Measurements from ENCODE around the gene SLFNL1.

The SLFNL1 gene

DNA sequence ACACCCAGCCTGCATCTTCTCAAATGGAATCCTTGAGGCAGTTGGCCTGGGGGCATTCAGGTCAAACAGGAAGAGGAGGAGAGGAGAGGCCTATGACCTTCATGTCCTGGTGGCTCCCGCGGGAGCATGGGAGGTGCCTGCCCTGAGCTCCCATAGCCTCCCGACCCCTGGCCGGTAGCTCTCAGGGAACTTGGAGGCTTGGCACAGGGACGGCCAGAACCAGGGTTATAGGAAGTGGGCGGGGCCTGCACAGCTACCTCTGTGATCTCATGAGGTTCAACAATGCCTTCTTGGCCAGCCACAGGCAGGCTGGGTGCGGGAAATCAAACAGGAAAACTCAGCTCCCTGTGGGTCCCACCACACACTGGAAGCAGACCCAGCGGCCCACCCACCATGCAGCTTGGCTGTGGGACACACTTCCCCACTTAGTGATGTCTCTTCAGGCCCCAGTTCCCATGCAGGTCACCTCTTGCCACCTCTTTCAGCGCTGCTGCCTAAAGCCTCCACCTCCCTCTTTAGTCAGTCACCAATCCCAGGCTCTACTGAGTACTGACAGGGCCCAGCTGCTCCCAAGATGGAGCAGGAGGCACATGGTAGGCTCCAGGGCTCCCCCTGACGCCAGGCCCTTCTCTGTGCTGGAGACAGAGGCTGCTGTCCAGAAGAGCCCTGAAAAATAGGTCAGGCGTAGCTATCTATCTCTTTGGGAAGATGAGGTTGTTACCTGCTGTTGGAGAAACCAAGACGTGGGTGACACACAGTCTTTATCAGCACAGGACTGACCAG, at the start of gene SLFNL1:
TSS of gene SLFNL1 (minus strand) at position 200 of the 783 bp plus-strand sequence. CDS start 1,065 bp downstream, outside the sequence.
- no peak for DNase-seq (ENCODE audit: low read depth)

DNA sequence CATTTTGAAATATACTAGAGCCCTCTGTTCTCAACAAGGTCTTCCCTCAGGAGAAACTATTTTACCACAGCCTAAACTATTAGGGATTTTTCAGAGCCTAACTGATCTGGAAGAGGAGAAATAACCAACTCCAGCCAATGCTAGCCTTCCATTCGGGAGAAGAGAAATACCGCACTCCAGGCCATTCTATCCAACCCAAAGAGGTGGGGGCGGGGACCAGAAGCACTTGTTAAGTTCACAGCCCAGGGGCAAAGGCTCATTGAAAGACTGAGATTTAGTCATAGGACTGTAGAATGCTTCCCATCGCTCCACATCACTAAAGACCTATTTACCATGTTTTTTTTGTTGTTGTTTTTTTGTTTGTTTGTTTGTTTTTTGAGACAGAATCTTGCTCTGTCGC, 35.4 kb upstream of the SLFNL1 start:
- no peak for DNase-seq (ENCODE audit: low read depth)

DNA sequence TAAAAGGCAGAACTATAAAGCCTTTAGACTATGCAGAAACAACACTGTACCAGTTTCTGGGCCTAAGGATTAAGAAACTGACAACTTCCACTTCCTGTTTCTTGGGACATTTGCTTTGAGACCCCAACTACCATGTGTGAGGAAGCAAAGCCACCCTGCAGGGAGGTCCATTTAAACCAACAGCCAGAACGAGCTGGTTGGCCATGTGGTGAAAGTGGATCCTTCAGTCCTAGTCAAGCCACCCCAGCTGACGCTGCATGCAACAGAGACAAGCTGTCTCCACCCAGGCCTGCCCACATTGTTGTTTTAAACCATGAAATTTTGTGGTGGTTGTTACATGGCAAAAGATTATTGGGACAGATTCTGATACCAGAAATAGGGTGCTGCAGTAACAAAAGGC, 31.8 kb upstream of the SLFNL1 start:
- no peak for DNase-seq (ENCODE audit: low read depth)

DNA sequence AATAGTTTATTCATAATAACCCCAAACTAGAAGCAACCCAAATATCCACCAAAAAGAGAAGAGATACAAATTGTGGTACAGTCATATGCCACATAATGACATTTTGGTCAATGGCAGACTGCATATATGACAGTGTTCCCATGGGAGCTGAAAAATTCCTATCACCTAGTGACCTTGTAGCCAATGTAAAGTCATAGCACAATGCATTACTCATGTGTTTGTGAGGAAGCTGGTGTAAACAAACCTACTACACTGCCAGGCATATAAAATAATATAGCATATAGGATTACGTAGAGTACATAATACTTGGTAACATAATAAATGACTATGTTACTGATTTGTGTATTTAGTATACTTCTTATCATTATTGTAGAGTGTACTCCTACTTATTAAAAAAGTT, 29.5 kb upstream of the SLFNL1 start:
- no peak for DNase-seq (ENCODE audit: low read depth)

DNA sequence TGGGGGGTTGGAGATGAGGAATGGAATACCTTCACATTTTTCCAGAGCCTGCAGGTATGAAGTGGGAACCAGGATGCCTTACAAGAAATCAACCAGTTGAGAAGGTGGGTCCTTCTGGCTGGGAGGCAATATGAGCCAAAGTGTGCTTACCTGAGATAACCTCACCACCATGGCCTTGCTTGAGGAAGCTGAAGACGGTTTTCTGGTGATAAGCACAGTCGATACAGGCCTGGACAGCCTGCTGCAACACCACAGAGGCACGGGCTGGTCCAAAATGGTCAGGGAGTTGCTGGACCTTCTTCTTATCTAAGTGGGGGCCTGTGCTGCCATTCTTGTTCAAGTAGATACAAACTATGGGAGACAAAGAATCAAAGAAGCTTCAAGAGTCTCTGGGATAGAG, 27.0 kb upstream of the SLFNL1 start:
- no peak for DNase-seq (ENCODE audit: low read depth)

DNA sequence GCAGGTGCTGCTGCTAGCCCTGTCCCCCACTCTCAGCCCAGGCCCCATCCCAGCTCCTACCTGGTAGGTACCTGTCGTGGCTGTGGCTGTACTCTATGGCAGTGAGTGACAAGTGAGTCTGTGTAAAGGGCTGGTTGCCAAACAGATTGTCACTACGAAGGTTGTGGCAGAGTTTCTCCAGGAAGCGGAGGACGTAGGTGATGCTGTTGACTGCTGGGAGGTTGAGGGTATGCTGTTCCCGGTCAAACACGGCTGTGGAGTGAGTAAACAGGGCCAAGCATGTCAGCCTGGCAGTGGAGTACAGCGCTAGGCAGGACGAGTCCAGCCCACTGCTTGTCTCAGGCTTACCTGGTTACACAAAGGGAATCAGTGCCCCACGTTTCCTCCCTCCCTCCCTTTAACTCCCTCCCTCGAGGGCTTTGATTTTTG, 24.8 kb upstream of the SLFNL1 start:
- no peak for DNase-seq (ENCODE audit: low read depth)

DNA sequence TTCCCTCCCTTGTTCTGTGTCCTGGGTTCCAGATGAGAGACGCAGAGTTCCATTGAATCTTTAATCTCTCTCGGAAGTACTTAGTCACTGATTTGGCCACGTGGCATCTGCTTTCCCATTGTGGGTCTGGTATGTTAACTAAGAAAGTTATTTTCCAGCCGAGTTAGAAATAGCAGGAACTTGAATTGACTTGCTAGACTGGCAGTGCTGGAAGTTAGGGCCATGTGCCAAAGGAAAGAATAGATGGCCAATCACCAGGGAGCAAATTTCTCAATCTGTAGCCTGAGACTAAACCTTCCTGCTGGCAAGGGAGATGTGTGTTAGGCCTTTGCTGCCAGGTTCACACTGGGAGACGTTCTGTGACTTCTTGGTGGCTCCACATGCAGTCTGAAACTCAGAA, 24.2 kb upstream of the SLFNL1 start:
- peak; percentile 32 for DNase-seq (ENCODE audit: low read depth)

DNA sequence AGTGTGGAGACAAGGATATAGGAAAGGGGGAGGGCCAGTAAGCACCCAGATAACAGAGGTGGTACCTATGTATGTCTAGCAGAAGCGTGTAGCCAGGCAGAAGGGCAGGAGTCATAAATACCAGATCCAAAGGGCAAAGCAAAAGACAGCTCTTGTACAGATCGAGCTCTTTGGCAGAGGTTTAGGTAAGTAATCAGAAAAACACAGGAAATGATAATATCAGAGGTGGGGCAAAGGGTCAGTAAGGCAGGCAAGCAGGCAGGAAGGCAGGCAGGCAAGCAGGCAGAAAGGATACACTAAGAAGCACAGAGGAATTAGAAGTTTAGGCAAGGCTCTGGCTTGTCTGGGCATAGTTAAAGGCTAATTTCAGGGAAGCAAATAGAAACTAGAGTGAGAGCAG, 22.7 kb upstream of the SLFNL1 start:
- no peak for DNase-seq (ENCODE audit: low read depth)

DNA sequence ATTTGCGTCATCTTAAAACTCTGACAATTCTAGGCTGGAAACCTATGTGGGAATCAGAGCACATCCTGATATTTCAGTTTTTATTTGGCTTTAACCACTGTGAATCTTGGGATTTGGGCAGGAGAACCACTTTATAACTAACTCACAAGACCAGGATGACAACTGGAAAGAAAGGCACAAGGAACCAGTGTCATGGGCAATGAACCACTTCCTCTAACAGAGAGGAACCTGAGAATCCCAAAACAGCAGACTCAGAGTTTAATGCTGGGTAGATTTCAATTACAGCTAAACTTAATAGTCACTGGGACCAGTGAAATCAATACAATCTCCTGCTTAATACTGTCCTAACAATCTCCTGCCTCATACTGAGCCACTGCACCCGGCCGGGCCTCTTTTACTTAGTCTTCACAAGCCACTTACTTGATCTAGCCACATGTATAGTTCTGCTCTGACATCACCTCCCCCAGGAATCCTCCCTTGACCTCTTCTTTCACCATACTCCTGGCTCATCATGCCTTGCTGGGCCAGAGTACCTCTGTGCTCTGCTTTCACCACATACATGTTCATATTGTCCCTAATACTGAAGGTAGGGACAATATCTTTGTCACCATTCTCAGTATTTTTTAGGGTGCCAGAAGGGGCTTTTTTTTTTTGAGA, 20.2 kb upstream of the SLFNL1 start:
- DNase-seq (ENCODE audit: low read depth): no peak

DNA sequence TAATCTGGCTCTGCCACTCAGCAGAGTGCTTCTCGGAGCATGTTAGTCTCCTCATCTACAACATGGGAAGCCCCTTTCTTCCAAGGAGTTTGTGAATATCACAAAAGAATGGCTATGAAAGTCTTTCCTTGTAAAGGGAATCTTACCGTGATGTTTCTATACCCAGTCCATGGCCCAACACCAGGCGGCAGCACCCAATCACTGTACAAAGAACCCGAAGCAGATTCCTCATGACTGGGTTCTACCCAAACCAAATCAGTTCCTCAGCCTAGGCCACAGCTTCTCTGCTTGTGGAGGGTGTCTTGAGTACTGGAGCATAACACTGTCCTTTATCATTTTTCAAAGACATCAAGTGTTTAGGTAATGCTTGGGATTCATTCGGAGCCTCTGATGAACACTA, 16.6 kb upstream of the SLFNL1 start:
- no peak for DNase-seq (ENCODE audit: low read depth)

DNA sequence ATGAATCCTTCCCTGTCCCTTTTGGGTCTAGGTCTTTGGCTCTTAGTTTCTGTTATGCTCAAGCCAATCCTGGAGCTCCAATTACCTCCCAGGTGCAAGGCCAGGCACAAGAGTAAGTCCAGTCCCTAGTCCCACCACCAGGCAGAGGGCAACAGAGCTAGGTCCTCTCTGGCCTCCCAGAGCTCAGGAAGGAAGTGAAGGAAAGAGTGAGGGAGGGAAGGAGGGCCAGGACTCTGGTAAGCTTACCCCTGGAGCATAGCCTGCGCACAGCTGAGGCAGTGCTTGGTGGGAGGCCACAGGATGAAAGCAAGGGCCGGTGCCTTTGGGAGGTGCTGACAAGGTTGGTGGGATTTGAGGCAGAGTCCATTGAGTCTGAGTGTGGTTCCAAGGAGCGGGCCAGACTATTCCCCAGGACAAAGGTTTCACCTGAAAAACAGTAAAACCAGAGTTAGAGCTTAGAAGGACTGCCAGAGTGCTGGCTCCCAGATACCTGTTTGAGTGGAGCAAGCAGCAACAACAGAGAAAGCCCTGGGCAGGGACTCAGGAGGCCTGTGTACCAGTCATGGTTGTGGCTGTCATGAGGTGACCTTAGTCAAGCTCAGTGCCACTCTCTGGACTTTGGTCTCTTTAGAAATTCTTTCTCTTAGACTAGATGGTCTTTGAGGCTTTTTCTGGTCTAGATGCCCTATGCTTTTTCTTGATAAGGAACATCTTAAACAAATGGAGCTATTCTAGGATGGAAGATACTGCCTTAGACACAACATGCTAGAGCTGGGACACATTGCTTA, 15.8 kb upstream of the SLFNL1 start:
- DNase-seq (ENCODE audit: low read depth): no peak

DNA sequence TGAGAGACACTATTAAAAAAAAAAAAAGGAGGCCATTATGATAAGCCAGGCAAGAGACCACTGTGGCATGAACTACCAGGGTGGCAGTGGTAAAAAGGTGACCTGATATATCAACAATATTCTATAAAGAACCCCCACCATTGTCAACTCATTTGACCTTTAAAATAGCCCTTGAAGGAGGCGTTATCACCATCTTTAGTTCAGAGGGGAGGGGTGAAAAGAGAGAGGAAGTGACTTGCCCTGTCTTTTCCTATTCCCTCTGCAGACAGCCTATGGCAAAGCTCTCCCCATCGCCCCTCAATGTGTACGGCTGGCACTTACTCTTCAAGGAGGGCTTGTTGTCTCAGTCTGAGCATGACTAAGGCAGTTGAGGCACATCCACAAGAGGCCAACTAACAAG, 11.7 kb upstream of the SLFNL1 start:
- no peak for DNase-seq (ENCODE audit: low read depth)

DNA sequence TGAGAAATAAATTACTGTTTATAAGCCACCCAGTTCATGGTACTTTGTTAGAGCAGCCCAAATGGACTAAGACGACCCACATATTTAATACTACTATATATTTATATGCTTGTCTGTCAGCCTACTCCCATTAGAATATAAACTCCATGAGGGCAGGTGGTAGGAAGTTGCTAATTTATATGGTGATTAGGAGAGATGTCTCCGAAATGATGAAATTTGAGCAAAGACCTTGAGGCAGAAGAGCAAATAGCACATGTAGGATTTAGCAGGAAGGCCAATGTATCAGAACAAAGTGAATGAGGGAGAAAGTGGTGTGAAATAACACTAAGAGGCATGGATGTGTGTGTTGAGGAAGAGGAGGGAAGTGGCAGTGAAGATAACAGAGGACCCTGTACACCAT, 10.6 kb upstream of the SLFNL1 start:
- no peak for DNase-seq (ENCODE audit: low read depth)

DNA sequence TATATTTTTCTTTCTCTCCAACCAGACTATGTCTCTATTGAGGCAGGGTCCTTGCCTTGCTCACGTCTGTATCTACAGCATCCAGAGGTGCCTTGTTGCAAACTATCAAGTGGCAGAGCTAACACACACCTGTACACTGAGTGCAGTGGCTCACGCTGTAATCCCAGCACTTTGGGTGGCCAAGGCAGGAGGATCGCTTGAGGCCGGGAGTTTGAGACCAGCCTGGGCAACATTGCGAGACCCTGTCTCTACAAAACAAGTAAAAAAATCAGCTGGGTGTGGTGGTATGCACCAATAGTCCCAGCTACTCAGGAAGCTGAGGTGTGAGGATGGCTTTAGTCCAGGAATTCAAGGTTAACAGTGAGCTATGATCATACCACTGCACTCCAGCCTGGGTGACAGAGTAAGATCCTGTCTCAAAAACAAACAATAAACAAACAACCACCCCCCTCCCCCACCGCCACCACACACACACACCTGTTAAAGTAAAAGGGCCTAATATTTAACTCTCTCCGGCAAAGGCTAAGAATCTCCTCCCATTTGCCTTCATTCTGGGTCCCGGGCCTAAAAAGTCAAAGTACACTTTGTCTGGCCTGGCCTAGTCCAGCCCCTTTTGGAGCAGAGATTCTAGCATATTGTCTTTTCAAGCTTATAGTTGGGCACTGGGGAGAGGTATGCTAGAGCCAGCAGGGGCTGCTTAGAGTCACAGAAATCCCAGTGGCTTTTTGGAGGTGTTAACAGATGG, 9.5 kb upstream of the SLFNL1 start:
- DNase-seq (ENCODE audit: low read depth): no peak

DNA sequence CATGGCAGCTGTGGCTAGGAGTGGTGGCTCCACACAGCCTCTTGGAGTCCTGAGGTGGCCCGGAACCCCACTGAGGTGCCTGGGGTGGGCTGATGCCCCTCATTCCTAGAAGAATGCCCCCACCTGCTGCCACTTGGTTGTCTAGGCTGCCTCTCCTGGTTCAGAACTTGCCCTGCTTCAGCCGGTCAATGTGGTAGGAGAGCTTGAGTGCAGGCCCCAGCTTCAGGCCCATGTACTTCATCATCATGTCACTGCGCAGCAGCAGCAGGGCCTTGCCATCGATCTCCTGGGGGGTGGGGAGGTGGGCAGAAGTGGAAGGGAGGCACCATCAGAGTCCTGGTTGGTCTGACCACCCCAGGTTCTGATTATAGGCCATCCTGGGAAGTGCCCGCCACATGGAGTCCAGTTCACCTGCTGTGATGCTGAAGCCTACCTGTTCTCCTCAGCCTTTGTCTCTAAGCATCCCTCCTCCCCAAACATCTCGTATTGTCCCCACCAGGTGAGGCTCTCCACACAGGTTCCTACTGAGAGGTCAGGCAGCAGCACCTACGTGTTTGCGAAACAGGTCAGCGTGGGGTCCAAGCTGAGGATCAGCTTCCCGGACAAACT, 6.6 kb upstream of the SLFNL1 start:
- DNase-seq (ENCODE audit: low read depth): no peak

DNA sequence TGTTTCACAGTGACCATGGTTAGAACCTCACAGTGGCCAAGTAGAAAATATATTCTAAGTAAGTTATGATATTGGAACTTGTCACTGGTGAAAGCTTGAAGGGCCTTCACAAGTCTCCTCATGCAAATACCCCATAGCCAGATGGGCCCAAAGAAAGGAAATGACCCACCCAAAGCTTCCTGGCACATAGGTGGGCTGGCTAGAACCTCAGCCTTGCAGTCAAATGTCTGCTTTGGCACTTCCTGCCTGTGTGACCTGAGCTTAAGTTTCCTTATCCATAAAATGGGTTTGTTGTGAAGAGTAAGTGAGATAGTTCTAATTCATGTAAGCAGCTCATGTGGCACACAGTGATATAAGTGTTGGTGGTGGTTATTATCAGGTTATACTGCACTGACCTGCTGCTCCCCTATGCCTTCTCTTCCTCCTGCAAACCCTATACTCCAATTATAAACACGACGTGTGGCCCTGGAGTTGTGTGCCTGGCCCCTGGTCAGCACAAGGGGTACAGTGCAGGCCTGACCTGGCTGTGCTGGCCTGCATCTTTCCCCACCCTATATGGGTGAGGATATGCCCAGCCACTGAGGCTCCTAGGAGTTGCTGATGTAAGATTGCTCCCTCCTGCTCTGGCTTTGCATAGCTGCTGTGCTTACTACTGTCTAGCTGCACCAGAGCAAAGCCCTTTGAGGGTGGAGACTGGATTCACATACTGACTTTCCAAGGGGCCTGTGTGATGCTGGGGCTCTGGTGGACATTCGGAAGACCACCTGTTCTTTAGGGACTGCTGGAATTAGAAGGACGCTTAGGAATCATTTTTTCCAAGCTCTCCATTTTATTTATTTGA, 4.7 kb upstream of the SLFNL1 start:
- no peak for DNase-seq (ENCODE audit: low read depth)

DNA sequence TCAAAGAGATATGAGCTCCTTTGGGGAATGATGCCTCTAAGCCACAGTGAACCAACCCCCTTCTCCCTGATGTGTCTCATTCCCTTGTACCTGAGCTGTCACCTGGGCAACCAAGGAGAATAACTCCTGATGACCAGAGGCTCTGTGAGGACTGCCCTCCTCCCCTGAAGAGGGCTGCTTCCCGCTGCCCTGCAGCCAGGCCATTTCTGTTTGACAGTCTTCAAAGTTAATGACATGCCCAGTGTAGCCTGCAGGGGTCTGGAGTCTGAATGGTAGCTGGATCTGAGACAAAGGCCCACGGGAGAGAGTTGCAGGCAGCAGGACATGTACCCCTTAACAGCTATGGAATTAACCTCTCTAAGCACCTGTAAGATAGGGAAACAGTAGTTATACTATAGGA, 3.4 kb upstream of the SLFNL1 start:
- no peak for DNase-seq (ENCODE audit: low read depth)

DNA sequence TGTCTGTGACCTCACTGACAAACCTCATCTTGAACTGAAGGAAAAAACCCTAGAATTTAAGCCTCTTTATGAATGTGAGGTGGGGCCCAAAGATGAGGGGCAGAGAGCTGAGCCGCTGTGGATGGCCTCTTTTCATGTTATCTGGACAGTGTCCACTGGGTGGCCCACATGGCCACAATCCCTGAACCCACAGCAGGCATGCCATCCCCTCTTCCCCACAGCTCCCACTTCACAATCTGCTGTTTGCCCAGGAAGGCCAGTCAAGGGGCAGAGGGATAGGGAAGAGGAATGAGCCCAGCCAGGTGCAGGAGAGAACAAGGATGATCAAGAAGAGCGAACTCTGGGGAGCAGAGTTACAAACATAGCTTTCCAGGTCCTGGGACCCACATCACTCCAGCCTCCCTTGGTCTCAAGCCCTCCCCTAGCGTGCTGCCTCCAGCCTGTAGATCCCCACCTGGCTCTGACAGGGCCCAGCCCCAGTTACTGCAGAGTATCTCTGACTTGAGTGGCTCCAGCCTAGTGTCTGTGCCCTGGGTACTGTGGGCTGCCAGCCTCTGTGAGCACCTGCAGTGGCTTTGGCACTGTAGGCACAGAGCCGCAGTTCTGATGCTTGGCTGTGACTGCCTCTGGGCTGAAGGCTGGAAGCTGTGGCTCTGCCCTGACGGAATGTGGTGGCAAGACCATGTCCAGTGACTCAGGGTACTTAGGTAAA, 1.9 kb upstream of the SLFNL1 start:
- no peak for DNase-seq (ENCODE audit: low read depth)

DNA sequence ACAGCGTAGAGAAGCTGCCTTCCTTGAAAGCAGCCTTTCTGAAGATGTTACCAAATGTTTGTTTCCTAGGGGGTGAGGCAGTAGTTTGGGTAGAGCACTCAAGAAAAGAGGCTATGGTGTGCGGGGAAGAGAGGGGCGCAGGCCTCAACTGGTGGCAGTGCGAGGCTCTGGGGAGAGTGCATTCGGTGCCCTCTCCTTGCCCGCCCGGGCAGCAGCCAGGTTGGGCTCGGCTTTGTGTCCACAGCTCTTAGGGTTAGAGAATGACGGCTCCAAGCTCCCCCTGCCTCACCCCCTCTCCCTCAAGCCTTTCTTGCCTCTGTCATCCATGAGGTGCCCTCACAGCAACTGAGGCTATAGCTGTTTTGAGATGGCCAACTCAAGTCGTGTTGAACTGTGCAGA, 899 bp upstream of the SLFNL1 start:
- no peak for DNase-seq (ENCODE audit: low read depth)

DNA sequence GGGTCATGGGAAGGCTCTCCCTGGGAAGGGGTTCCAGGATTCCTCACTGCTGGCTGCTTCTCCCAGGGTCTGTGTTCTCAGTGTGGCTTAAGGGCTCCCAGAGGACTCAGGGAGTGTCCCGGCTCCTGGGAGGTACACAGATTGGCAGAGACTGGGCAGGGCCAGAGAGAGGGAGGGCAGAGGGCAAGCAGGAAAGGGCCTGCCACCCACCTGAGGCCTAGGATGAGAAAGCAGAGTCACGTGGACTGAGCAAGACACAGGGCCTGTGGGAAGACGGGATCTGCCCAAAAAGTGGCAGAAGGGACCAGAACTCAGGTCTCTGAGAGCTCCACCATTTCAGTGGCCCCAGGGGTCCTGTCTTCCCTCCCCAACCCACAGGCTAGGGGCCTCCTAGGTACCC, 871 bp downstream of the SLFNL1 start:
- DNase-seq (ENCODE audit: low read depth): no peak

All from GM04504 (cell line).